ENCODE data around the gene TENT5C.

Gene TENT5C

DNA sequence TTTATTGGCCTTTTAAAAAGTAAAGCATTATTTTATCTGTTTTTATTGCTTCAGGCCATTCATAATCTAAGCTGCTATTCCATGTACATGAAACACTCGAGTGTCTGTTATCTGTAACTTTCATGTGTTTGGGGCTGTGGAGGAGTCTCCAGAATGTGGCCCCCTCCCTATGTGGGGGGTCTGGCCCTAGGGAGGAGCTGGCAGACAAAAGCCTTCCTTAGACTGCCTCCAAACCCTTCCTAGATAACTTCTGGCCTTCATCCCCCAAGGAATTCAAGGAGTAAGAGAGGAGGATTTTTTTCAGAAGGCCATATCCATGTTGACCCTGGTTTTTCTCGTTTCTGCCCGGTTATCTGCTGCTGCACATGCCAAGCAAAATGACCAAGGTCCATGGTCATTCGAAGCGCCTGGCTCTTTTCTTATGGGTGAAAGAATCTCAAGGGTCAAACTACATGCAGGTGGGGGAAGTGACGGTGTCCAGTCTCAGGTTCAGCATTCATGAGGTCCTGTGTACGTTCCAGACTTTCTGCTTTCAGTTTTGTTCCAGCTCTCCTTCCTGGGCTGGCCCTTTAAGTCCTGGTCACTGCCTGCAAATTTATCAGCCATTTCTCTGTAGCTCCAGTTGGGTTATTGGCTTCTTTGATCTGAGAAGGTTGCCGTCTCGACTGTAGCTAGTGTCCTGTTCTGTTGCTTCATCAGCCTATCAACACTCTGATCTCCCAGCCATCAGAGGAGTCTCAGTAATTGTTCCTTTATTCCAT, 8.3 kb downstream of the TENT5C start:
- no peak for DNase-seq (ENCODE audit: low spot score)

GRCh38 chr1:117615474-117615873, 9.6 kb downstream of the TENT5C start:
- no peak for DNase-seq (ENCODE audit: low spot score)

- DNase-seq (ENCODE audit: low spot score): no peak
Measured at GRCh38 chr1:117616356-117616755, 10.5 kb downstream of the TENT5C start.

DNA sequence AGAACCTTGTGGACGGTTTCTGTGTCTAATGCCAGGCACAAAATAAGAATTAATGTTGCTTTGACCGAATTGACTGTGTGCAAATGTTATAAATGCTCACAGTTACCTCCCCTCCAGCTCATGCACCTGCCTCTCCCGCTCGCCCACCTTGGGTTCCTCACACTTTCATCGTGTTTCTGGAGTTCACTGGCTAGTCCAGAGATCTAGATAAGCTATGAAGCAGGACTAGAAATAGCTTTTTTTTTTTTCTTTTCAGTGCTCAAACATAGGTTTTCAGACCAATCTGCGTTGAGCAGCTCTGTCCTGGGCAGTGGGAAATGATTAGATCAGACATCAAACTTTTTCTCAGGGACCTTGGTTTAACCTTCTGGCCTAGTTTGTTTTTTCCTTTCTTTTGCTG, 11.1 kb downstream of the TENT5C start:
- no peak for DNase-seq (ENCODE audit: low spot score)

- DNase-seq (ENCODE audit: low spot score): no peak
Measured at GRCh38 chr1:117618450-117619122, 12.7 kb downstream of the TENT5C start.

DNA sequence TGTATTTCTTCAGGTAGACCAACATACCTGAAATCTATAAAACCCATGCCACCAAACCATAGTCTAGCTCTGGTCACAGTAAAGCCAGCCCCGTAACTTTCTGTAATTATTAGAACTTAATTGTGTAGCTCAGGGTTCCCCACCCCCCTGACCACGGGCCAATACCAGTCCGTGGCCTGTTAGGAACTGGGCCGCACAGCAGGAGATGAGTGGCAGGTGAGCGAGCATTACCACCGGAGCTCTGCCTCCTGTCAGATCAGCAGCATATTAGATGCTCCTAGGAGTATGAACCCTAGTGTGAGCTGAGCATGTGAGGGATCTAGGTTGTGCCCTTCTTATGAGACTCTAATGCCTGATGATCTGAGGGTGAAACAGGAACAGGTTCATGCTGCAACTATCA, 14.6 kb downstream of the TENT5C start:
- no peak for DNase-seq (ENCODE audit: low spot score)

GRCh38 chr1:117621316-117621715, 15.5 kb downstream of the TENT5C start:
- no peak for DNase-seq (ENCODE audit: low spot score)

- no peak for DNase-seq (ENCODE audit: low spot score)
Measured at GRCh38 chr1:117622726-117623125, 16.9 kb downstream of the TENT5C start.

- DNase-seq (ENCODE audit: low spot score): no peak
Measured at GRCh38 chr1:117623141-117623540, 17.3 kb downstream of the TENT5C start.

DNA sequence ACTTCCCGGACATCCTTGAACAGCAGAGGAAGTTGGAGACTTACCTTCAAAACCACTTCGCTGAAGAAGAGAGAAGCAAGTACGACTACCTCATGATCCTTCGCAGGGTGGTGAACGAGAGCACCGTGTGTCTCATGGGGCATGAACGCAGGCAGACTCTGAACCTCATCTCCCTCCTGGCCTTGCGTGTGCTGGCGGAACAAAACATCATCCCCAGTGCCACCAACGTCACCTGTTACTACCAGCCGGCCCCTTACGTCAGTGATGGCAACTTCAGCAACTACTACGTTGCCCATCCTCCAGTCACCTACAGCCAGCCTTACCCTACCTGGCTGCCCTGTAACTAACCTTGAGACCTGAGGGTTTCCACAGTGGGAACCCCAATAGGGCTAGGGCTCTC, 17.9 kb downstream of the TENT5C start:
- no peak for DNase-seq (ENCODE audit: low spot score)

GRCh38 chr1:117627546-117628130, 21.8 kb downstream of the TENT5C start:
- DNase-seq (ENCODE audit: low spot score): no peak

GRCh38 chr1:117628343-117628742, 22.5 kb downstream of the TENT5C start:
- DNase-seq (ENCODE audit: low spot score): no peak

DNA sequence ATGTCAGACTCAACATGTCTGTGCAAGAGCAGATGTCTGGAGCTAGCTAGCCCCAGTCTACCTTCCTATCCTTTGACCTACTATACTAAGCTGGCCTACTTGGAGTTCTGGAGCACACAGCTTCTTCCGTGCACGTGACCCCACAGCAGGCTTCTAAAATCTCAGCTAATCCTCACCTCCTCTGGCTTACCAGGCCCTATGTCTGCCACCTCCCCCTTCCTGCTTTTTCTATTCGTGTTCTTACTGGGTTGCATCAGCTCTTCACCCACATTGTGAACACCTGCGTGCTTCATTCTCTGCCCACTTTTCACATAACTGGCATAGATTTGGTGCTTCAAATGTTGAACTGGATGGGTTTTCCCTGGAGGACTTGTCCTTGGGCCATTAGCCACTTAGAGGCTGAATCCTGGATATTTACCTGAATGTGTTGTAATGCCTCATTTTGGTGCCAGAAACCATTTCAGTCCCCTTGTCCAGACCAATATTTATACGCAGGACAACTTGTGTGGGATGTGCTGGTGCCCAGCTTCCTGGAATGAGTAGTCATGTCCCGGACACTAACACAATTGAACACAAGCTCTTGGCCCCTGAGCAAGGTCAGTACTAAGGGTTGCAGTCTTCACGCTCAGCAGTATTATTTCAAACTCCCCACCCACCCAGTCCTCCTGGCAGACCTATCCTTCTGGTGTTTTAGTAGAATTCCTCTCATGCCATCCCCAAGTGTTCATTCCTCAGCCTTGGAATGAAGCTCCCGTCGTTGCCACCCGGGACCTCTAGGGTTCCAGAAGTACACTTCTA, 24.0 kb downstream of the TENT5C start:
- no peak for DNase-seq (ENCODE audit: low spot score)

DNA sequence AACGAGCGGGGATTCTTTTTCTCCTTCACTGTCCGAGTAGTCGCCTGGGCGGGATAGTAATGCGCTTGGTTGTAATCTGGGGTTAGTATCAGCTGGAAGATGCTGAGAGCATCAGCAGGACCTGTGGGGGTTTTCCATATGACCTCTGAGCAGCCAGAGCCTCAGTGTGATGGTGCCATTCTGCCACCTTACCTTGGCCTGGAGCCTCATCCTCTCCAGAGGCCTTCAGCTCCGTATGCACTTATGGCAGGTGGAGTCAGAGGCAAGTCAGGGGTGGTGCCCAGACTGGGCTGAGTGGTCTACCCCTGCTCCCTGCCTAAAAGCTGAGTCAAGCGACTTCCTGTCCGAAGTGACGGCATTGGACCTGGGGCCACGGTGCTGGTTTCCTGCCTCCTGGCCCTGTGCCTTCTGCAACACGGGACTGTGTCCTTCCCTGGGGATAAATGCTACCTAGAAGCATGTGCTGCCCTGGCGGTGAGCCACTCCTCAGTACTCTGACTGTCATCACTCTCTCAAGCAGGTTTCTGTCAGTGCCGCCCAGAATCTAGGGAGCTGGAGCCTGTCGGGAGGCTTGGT, 24.7 kb downstream of the TENT5C start:
- no peak for DNase-seq (ENCODE audit: low spot score)

GRCh38 chr1:117631359-117632160, 25.7 kb downstream of the TENT5C start:
- DNase-seq (ENCODE audit: low spot score): no peak

DNA sequence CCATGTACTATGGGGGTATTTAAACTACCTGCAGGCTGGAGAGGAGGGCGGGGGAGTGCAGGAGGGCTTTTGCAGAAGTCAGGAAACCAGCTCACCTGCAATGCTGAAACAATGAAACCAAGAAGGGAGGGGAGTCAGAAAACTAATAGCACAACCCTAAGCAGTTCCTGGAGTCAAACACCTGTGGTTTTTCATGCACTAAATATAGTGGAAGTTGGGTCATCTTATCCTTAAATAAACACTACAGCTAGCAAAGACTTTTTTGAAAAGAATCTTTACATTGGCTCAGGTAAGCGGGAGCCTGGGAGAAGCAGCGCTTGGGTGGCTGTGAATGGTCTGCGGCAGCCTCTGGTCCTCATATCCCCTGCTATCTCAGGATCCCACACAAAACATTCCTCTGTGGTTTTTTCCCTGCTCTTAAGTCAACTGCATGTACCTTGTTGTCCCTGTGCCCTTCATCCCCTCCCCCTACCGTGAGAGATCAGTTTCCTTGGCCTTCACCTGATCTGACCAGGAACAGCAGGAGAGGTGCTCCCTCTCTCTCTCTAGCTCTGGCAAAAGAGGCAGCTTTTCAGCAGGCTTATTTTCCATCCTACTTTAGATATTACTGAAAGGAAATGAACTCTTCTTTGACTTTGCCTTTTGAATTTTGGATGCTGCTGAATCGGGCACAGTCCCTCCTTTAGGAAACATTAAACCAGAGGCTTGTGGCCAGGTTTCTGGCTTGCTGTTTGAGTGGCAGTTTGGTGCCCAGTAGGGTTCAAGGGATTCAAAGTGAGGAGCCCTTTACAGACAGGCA, 26.6 kb downstream of the TENT5C start:
- no peak for DNase-seq (ENCODE audit: low spot score)

GRCh38 chr1:117633068-117633345, 27.2 kb downstream of the TENT5C start:
- no peak for DNase-seq (ENCODE audit: low spot score)

GRCh38 chr1:117633423-117633822, 27.6 kb downstream of the TENT5C start:
- no peak for DNase-seq (ENCODE audit: low spot score)

DNA sequence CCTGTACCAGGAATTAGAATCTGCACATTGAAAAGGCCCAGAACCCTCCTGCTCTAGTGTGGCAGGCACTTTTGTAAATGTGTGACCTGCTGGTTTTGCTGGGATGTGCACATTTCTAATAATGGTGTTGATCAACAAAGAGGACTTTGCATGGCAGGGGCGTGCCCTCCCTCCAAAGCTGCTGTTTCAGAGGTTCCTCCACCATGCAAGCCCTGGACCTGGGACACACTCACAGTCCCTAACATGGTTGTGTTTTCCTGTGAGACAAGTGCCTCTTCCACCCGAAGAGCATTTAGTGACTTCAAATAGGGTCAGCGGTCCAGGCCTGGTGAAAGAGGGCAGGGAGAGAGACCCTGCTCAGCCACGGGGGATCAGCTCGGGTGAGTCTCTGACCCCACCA, 28.1 kb downstream of the TENT5C start:
- no peak for DNase-seq (ENCODE audit: low spot score)

DNA sequence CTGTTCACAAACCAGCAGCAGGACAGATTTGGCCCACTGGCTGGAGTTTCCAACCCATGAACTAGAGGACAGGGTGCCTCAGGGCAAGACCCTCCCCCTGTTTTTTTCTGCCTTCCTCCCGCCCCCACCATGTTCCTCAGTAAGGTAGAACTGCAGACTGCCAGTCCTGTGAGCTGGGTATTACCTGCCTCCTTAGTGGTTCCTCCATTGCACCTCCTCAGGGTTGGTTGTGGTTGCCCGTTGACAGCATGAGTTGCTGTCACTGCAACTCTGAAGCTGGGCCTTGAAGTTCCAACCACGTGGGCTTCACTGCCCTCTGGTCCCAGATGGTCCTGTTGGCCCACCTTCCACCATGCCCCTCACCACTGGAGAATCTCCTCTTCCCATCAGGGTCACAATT, 28.8 kb downstream of the TENT5C start:
- DNase-seq (ENCODE audit: low spot score): no peak

GRCh38 chr1:117635805-117636204, 30.0 kb downstream of the TENT5C start:
- no peak for DNase-seq (ENCODE audit: low spot score)

All from RKO (cell line).